HCT116 (cell line): ENCODE data around the gene SLFN12. TPM values are rescaled to one million over a fixed set of nuclear protein-coding genes. Genes with fewer than 3 reads are reported as not detected.

ENCODE experiments used
- ATAC-seq: fragments of 200-7000 bp; cut with Tn5 transposase; 2 replicates; pipeline ENCODE4 v1.9.1; 2020; ENCODE audit warnings: mild to moderate bottlenecking, moderate library complexity
- BruUV-seq: library from RNA; stranded (reverse); fragments of 400-500 nt; replicated peaks from 2 replicates; lab custom pipeline; 2021; lab: Mats Ljungman, UMichigan
- CTCF ChIA-PET: fragments of 300-600 bp; sonication (Branson Sonifier 250); formaldehyde crosslinking; loops from one replicate; lab custom pipeline; 2021; ENCODE audit warnings: antibody characterized with exemption; lab: Charles Lee
- POLR2A ChIA-PET: fragments of 300-600, 350-600 bp; sonication (Branson Sonifier 250); formaldehyde crosslinking; loops from one replicate; lab custom pipeline; 2021; ENCODE audit warnings: antibody characterized with exemption; lab: Charles Lee
- RAD21 ChIA-PET, 2 experiments: fragments of 300-600 bp; sonication (Branson Sonifier 250); formaldehyde crosslinking; loops; one replicate each; lab custom pipeline; 2023; ENCODE audit warnings: low total read pairs in 2 of 2; ENCODE audit not compliant: uncharacterized antibody in 2 of 2, unreplicated experiment in 2 of 2, low non-redundant PET in 1 of 2; lab: Charles Lee
- DNase-seq: peaks from one replicate; pipeline ENCODE4 v3.0.0-alpha.2; 2010; ENCODE audit warnings: low read depth, low spot score
- H2AFZ ChIP-seq: fragments of 200-600 bp; shearing (Covaris generic), sonication (generic); 2 replicates; pipeline ENCODE4 v1.6.1; 2017; ENCODE audit warnings: low read depth, mixed run types, mixed read lengths, antibody characterized with exemption, low read length; ENCODE audit not compliant: poor library complexity, severe bottlenecking
- H3K27ac ChIP-seq: 2 replicates; pipeline ENCODE4 v1.5.1; 2012; ENCODE audit warnings: low read depth, low read length
- H3K27me3 ChIP-seq: fragments of 200-600 bp; sonication (generic); 2 replicates; pipeline ENCODE4 v1.6.1; 2016; ENCODE audit warnings: mixed run types, low read length, mixed read lengths; ENCODE audit not compliant: insufficient read depth
- H3K36me3 ChIP-seq, 2 experiments: fragments of 200-500 bp in 1 of 2; fragments of 200-600 bp in 1 of 2; sonication (Bioruptor generic) in 1 of 2; sonication (generic) in 1 of 2; 2 replicates each; pipeline versions ENCODE4 v1.5.1 to v1.6.1; 2014 to 2016; ENCODE audit warnings: low read length in 2 of 2, inconsistent platforms in 1 of 2, mixed read lengths in 1 of 2, mixed run types in 1 of 2; ENCODE audit not compliant: insufficient read depth in 2 of 2, control insufficient read depth in 1 of 2
- H3K4me1 ChIP-seq, 2 experiments: fragments of 200-600 bp in 1 of 2; sonication (generic) in 1 of 2; 2 replicates each; pipeline versions ENCODE4 v1.5.1 to v1.6.1; 2012 to 2017; ENCODE audit warnings: low read length in 2 of 2, inconsistent platforms in 1 of 2, mild to moderate bottlenecking in 1 of 2, mixed read lengths in 1 of 2, mixed run types in 1 of 2, moderate library complexity in 1 of 2; ENCODE audit not compliant: insufficient read depth in 2 of 2, control insufficient read depth in 1 of 2
- H3K4me2 ChIP-seq: fragments of 200-600 bp; sonication (generic); 2 replicates; pipeline ENCODE4 v1.6.1; 2017; ENCODE audit warnings: mixed run types, low read length, mixed read lengths
- H3K4me3 ChIP-seq, 2 experiments: fragments of 200-600 bp in 1 of 2; sonication (generic) in 1 of 2; replicated peaks in 1 of 2; 2 replicates each; pipeline ENCODE4 v1.5.1; 2011 to 2016; ENCODE audit warnings: low read length in 2 of 2, control low read depth in 1 of 2, low read depth in 1 of 2, mild to moderate bottlenecking in 1 of 2, mixed read lengths in 1 of 2, mixed run types in 1 of 2
- H3K79me2 ChIP-seq: fragments of 200-600 bp; sonication (generic); 2 replicates; pipeline ENCODE4 v1.6.1; 2017; ENCODE audit warnings: mild to moderate bottlenecking, mixed run types, low read length, moderate library complexity, mixed read lengths; ENCODE audit not compliant: insufficient read depth
- H3K9ac ChIP-seq: fragments of 200-600 bp; sonication (generic); 2 replicates; pipeline ENCODE4 v1.6.1; 2016; ENCODE audit warnings: low read length, mixed read lengths
- H3K9me2 ChIP-seq: fragments of 200-600 bp; sonication (generic), shearing (Covaris generic); 2 replicates; pipeline ENCODE4 v1.6.1; 2017; ENCODE audit warnings: mixed run types, mild to moderate bottlenecking, moderate library complexity; ENCODE audit not compliant: insufficient read depth
- H3K9me3 ChIP-seq, 2 experiments: fragments of 200-500 bp in 1 of 2; fragments of 200-600 bp in 1 of 2; sonication (Bioruptor generic) in 1 of 2; sonication (generic) in 1 of 2; 2 replicates each; pipeline ENCODE4 v1.6.1; 2014 to 2017; ENCODE audit warnings: low read length in 2 of 2, mixed read lengths in 2 of 2, inconsistent platforms in 1 of 2, low read depth in 1 of 2, mild to moderate bottlenecking in 1 of 2, mixed run types in 1 of 2, moderate library complexity in 1 of 2; ENCODE audit not compliant: control insufficient read depth in 1 of 2, insufficient read depth in 1 of 2
- H4K20me1 ChIP-seq: fragments of 200-600 bp; sonication (generic), shearing (Covaris generic); 2 replicates; pipeline ENCODE4 v1.6.1; 2017; ENCODE audit warnings: mixed run types, mild to moderate bottlenecking, moderate library complexity; ENCODE audit not compliant: insufficient read depth
- CBX3 ChIP-seq: IDR thresholded peaks from 2 replicates; pipeline ENCODE4 v1.6.1; 2012; ENCODE audit warnings: low read depth
- CEBPB ChIP-seq: IDR thresholded peaks from 2 replicates; pipeline ENCODE4 v1.6.1; 2012; ENCODE audit warnings: low read depth
- EGR1 ChIP-seq: IDR thresholded peaks from 2 replicates; pipeline ENCODE4 v1.6.1; 2012; ENCODE audit warnings: low read depth
- ELF1 ChIP-seq: IDR thresholded peaks from 2 replicates; pipeline ENCODE4 v1.6.1; 2012; ENCODE audit warnings: low read depth, borderline replicate concordance
- EZH2 ChIP-seq: fragments of 200-600 bp; sonication (generic); IDR thresholded peaks from 2 replicates; pipeline ENCODE4 v1.6.1; 2017; ENCODE audit warnings: antibody characterized with exemption, mixed run types
- JUND ChIP-seq: IDR thresholded peaks from 2 replicates; pipeline ENCODE4 v1.6.1; 2012
- POLR2A ChIP-seq: IDR thresholded peaks from 2 replicates; pipeline ENCODE4 v1.7.0; 2011; ENCODE audit warnings: borderline replicate concordance; ENCODE audit not compliant: insufficient read depth, insufficient read length; ENCODE audit errors: extremely low read depth
- SP1 ChIP-seq: IDR thresholded peaks from 2 replicates; pipeline ENCODE4 v1.6.1; 2012; ENCODE audit warnings: low read depth
- TCF7L2 ChIP-seq: IDR thresholded peaks from 2 replicates; pipeline ENCODE4 v1.7.0; 2011; ENCODE audit warnings: borderline replicate concordance, inconsistent platforms; ENCODE audit not compliant: insufficient read depth, insufficient read length; ENCODE audit errors: extremely low read depth
- ZFX ChIP-seq: fragments of 450-650 bp; IDR thresholded peaks from 2 replicates; pipeline ENCODE4 v1.6.1; 2017
- intact Hi-C: fragments of 100-400 bp; cut with micrococcal nuclease; formaldehyde crosslinking; loops from 2 replicates; pipeline ENCODE4 v1.10.0; 2022
- total RNA-seq: library from RNA; stranded (reverse); gene quantifications from one replicate; pipeline ENCODE4 v1.2.1, GENCODE V29; 2021; ENCODE audit not compliant: unreplicated experiment
- TF ChIP-seq, protein P1 (sequence below): IDR thresholded peaks from 2 replicates; pipeline ENCODE4 v1.6.1; 2011; ENCODE audit warnings: mild to moderate bottlenecking, low read length, moderate library complexity; ENCODE audit not compliant: insufficient replicate concordance; ENCODE audit errors: extremely low read depth
- TF ChIP-seq, protein P2 (sequence below), 3 experiments: fragments of 200-600 bp in 1 of 3; sonication (generic) in 1 of 3; IDR thresholded peaks in 2 of 3; conservative IDR thresholded peaks in 1 of 3; 2 replicates each; pipeline ENCODE4 v1.5.1; 2012 to 2017; ENCODE audit warnings: low read depth in 2 of 3, low read length in 2 of 3, antibody characterized with exemption in 1 of 3, borderline replicate concordance in 1 of 3, control low read depth in 1 of 3, mild to moderate bottlenecking in 1 of 3, mixed read lengths in 1 of 3, mixed run types in 1 of 3, moderate library complexity in 1 of 3; ENCODE audit not compliant: insufficient read depth in 1 of 3

Gene SLFN12
- total RNA-seq, 1 experiment from 2014 or later, result not detected

DNA sequence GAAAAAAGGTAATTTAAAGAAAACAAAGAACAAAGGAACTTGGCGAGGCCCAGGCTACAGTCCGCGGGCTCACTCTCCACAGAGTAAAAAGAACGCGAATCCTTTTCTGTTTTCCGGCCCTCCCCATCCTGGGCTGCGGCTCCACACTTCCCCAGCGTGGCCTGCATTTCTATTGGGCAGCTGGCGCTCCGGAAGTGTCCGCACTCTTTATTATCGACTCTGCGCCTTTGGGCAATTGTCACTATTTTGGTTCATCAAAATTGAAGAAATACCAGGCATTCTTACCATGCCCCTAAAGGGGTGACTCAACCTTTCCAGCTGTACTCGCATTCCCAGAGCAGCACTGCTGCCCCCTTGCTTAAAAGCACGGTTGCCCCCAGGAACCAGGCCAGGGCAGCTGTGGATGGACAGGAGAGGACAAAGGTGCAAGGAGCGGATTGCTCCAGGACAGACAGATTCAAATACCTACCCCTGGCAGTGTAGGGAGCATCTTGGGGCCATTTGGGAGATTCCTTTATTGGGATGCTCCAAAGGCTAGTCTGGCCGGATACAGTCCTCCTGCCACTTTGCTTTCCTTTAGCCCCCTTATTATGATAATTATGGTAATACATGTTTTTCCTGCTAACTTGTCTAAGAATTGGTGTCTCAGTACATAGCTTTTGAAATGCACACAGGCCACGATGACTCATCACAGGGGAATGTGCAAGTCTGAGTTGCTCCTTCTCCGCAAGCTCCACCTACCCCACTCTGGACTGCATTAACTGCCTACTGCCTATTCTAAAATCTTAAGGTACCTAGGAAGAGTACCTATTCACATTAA lies 985 bp upstream of the SLFN12 start (continued):
- TF ChIP-seq, protein P1, sequence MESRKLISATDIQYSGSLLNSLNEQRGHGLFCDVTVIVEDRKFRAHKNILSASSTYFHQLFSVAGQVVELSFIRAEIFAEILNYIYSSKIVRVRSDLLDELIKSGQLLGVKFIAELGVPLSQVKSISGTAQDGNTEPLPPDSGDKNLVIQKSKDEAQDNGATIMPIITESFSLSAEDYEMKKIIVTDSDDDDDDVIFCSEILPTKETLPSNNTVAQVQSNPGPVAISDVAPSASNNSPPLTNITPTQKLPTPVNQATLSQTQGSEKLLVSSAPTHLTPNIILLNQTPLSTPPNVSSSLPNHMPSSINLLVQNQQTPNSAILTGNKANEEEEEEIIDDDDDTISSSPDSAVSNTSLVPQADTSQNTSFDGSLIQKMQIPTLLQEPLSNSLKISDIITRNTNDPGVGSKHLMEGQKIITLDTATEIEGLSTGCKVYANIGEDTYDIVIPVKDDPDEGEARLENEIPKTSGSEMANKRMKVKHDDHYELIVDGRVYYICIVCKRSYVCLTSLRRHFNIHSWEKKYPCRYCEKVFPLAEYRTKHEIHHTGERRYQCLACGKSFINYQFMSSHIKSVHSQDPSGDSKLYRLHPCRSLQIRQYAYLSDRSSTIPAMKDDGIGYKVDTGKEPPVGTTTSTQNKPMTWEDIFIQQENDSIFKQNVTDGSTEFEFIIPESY, result no peak

DNA sequence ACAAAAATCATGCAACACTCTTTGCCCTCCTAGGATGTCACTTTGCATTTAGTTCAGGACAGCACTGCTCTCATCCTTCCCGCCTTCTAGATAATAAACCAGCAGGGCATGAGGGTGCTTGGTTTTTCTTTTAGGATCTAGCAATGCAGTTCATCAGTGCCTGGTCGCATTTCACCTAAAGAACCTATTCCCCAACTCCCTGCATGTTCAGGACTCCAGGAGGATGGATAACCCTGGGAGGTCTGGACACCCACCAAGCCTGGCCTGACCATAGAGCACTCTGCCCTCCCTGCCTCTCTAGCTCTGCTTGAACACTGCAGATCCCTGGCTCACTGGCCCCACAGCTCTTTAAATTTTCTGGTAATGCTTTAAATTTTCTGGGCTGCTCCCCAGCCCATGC lies 2.6 kb downstream of the SLFN12 start:
- intact Hi-C loops, result no loop called here
- DNase-seq (no peak), ATAC-seq (no peak)
- Histone ChIP-seq H3K9ac (no peak overlapping the region), H3K36me3 (no peaks in the 10 kb centered on the region), H3K27me3 (peaks cover 12% of the 10 kb centered on the region), H3K27ac (no peak overlapping the region), H3K9me2 (no peaks in the 10 kb centered on the region), H3K4me2 (no peak overlapping the region), H3K79me2 (no peaks in the 10 kb centered on the region), H4K20me1 (no peaks in the 10 kb centered on the region), H3K4me1 (peaks cover 12 to 16% of the 10 kb centered on the region in 2 experiments), H3K9me3 (no peaks in the 10 kb centered on the region), H3K4me3 (no peak overlapping the region), H2AFZ (no peak overlapping the region)
- RAD21 ChIA-PET, result no interaction called here
- TF ChIP-seq TCF7L2 (no peak), EGR1 (no peak), CEBPB (no peak), CBX3 (no peak), EZH2 (no peak), JUND (no peak), ZFX (no peak), SP1 (no peak), ELF1 (no peak), POLR2A (no peak)
- TF ChIP-seq, protein P2, sequence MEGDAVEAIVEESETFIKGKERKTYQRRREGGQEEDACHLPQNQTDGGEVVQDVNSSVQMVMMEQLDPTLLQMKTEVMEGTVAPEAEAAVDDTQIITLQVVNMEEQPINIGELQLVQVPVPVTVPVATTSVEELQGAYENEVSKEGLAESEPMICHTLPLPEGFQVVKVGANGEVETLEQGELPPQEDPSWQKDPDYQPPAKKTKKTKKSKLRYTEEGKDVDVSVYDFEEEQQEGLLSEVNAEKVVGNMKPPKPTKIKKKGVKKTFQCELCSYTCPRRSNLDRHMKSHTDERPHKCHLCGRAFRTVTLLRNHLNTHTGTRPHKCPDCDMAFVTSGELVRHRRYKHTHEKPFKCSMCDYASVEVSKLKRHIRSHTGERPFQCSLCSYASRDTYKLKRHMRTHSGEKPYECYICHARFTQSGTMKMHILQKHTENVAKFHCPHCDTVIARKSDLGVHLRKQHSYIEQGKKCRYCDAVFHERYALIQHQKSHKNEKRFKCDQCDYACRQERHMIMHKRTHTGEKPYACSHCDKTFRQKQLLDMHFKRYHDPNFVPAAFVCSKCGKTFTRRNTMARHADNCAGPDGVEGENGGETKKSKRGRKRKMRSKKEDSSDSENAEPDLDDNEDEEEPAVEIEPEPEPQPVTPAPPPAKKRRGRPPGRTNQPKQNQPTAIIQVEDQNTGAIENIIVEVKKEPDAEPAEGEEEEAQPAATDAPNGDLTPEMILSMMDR (IDR thresholded peaks at IDR 0.05 in 2 of 3, conservative IDR thresholded peaks at IDR 0.05 in 1 of 3; ENCODE audit: borderline replicate concordance in 1 of 3, insufficient read depth in 1 of 3, low read depth in 2 of 3, low read length in 2 of 3), result no peak
- TF ChIP-seq, protein P1, result no peak
- CTCF ChIA-PET, result no interaction called here
- BruUV-seq, result no TSS peak
- POLR2A ChIA-PET, result no interaction called here
